Muscle layer of duodenum (tissue), 2 donors: ENCODE results near the gene DNM2.

Experiments
- H3K27ac ChIP-seq: one replicate; pipeline ENCODE4 v1.7.0; 2013; ENCODE audit warnings: mild to moderate bottlenecking, low read length
- H3K27me3 ChIP-seq: one replicate; pipeline ENCODE4 v1.7.0; 2013; ENCODE audit warnings: low read depth, mild to moderate bottlenecking, control low read depth, low read length
- H3K36me3 ChIP-seq, 2 donors: one replicate each; pipeline ENCODE4 v1.7.0; 2013; ENCODE audit warnings: low read length in 2 of 2, control low read depth in 1 of 2, mild to moderate bottlenecking in 1 of 2; ENCODE audit not compliant: insufficient read depth in 2 of 2, control insufficient read depth in 1 of 2
- H3K4me1 ChIP-seq, 2 donors: one replicate each; pipeline ENCODE4 v1.7.0; 2013; ENCODE audit warnings: low read length in 2 of 2, mild to moderate bottlenecking in 2 of 2, control low read depth in 1 of 2, moderate library complexity in 1 of 2; ENCODE audit not compliant: insufficient read depth in 2 of 2, control insufficient read depth in 1 of 2
- H3K4me3 ChIP-seq, 2 donors: one replicate each; pipeline ENCODE4 v1.7.0; 2013; ENCODE audit warnings: low read length in 2 of 2, low read depth in 1 of 2, mild to moderate bottlenecking in 1 of 2
- H3K9me3 ChIP-seq, 2 donors: one replicate each; pipeline ENCODE4 v1.7.0; 2013; ENCODE audit warnings: low read length in 2 of 2, control low read depth in 1 of 2, mild to moderate bottlenecking in 1 of 2; ENCODE audit not compliant: control insufficient read depth in 1 of 2
- donor health status: healthy.

Gene DNM2

DNA sequence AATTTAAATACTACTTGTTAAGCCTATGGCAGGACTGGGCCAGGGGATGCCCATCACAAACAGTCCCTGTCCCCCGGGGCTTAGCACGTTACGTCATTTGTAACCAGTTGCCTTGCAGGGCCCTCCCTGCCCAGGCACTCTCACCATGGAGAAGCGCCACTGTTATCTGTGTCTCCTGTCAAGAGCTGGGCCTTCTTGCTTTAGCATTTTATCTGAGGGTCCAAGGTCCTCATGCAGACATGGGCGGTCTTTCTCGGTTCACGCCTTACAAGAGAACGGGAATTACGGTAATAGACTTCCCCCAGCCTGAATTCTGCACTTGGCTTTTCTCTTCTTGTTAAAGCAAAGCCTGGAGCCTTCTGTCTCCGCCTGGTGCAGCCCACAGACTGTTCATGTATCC is 72.0 kb downstream of the DNM2 start:
- Histone ChIP-seq H3K27ac (no peak overlapping the region), H3K4me3 (no peak overlapping the region), H3K4me1 (no peaks in the 10 kb centered on the region), H3K36me3 (peaks cover 45 to 79% of the 10 kb centered on the region in 2 donors), H3K27me3 (no peaks in the 10 kb centered on the region), H3K9me3 (no peaks in the 10 kb centered on the region)

DNA sequence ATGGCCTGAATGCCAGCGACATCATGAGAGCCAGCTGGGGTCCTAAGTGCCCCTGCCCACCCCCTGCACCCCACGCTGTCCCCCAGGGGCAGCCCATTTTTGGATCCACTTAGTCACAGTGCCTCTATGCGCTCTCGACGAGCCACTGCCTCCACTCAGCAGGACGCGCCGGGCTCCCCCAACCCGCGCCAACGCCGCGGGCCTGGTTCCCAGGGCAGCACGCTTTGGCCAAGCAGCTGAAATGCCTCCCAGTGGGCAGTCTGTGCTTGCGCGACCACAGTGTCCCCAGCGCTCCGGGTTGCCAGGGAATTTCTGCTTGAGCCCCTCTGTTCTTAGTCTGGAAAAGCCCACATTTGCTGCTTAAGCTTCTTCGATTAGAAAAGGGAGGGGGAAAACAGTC is 78.8 kb downstream of the DNM2 start:
- no peak overlapping the region for H3K4me3 ChIP-seq
- peaks cover 56 to 65% of the 10 kb centered on the region in 2 donors for H3K36me3 ChIP-seq
- H3K27me3 ChIP-seq, result no peaks in the 10 kb centered on the region
- peaks cover 0 to 6% of the 10 kb centered on the region in 2 donors for H3K4me1 ChIP-seq
- no peaks in the 10 kb centered on the region for H3K9me3 ChIP-seq
- no peak overlapping the region for H3K27ac ChIP-seq

DNA sequence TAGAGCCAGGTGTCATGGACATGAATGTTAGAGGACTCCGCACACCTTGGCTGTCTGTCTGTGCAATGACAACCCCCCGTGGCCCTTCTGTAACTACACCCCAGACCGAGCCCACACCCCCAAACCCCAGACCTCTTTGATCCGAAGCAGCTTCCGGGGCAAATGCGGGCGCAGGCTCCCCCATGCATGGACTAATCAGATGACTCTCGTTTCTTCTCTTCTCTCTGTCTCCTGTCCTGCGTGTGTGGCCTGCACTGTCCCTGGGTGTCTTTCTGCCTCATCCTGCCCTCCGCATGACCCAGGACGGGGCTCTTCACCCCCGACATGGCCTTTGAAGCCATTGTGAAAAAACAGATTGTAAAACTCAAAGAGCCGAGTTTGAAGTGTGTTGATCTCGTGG is 79.2 kb downstream of the DNM2 start:
- H3K27ac ChIP-seq, result no peak overlapping the region
- H3K9me3 ChIP-seq, result no peaks in the 10 kb centered on the region
- H3K36me3 ChIP-seq, result peaks cover 53 to 64% of the 10 kb centered on the region in 2 donors
- H3K27me3 ChIP-seq, result no peaks in the 10 kb centered on the region
- H3K4me1 ChIP-seq, result peaks cover 0 to 6% of the 10 kb centered on the region in 2 donors
- H3K4me3 ChIP-seq, result no peak overlapping the region

DNA sequence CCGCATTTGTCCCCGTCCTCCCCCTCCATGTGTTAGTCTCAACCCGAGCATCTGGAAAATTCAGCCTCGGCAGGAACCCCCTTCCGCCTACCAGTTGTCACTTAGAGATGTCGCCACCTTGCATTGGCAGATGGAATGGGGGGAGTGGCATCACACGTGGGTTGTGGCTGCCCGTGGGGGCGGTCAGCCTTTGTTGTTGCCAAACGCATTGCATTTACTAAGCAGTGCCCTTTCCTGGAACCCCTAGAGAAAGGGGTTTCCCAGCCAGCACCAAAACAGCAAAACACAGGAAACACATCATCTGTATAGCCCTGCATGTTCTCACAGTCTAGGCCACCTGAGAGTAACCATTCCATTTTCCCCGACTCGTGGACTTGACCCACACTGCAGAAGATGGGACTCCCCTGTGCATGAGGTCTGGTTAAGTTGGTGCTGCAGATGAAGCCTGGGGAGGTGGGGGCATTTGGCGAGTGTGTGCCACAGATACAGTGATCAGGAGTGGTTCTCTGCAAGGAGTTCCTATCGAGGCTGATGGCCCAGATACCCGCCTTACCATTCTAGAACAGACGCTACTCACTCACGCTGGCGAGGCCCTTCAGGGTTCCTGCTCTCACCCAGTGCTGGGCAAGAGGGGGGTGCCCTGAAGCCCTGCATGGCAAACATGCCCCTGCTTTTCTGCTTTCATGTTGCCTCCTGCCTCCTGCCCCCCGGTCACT is 79.8 kb downstream of the DNM2 start:
- Histone ChIP-seq H3K9me3 (no peaks in the 10 kb centered on the region), H3K36me3 (peaks cover 56 to 69% of the 10 kb centered on the region in 2 donors), H3K4me3 (no peak overlapping the region), H3K27me3 (no peaks in the 10 kb centered on the region), H3K4me1 (peaks cover 0 to 6% of the 10 kb centered on the region in 2 donors), H3K27ac (no peak overlapping the region)

DNA sequence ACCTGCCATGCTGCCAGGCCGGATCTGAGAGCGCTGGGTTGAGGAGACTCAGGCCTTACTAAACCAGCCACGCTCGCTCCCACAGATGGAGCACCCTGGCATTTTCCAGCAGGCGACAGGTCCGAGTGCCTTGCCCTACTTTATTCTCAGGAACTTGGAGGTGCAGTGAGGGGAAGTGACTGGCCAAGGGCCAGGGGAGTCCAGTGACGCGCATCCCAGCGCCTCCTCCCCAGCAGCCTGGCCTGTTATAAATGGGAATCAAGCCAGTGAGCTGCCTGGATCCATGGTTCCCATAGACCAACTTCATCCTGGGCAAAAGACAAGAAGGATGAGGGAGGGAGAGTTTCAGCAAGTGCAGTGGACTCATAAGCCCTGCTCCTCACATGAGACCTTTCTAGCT is 82.6 kb downstream of the DNM2 start:
- peaks cover 57 to 70% of the 10 kb centered on the region in 2 donors for H3K36me3 ChIP-seq
- no peak overlapping the region for H3K27ac ChIP-seq

DNA sequence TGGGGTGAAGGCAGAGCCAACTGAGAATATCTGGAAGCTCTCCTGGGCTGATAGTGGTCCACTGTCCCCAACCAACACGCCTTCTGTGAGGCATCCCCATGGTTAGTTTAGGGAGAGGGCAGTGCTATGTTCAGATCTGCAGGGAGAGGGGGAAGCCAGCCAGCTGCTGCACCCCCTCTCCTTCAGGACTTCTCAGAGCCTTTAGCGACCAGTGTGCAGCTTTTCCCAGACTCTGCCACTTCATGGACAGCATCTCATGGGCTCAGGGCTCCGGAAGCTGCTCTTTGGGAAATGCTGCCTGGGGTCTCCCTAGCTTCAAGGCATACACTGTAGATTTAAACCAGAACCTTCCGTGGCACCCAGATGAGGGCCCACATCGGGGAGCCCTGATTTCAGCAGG is 84.6 kb downstream of the DNM2 start:
- Histone ChIP-seq H3K27me3 (no peaks in the 10 kb centered on the region), H3K9me3 (no peaks in the 10 kb centered on the region), H3K4me3 (no peak overlapping the region), H3K36me3 (peaks cover 47 to 62% of the 10 kb centered on the region in 2 donors), H3K4me1 (peaks cover 0 to 6% of the 10 kb centered on the region in 2 donors), H3K27ac (no peak overlapping the region)

More for the DNA sequence above, 82.6 kb downstream of the DNM2 start:
- no peak overlapping the region for H3K4me3 ChIP-seq
- peaks cover 0 to 6% of the 10 kb centered on the region in 2 donors for H3K4me1 ChIP-seq
- H3K27me3 ChIP-seq, result no peaks in the 10 kb centered on the region
- H3K9me3 ChIP-seq, result no peaks in the 10 kb centered on the region

DNA sequence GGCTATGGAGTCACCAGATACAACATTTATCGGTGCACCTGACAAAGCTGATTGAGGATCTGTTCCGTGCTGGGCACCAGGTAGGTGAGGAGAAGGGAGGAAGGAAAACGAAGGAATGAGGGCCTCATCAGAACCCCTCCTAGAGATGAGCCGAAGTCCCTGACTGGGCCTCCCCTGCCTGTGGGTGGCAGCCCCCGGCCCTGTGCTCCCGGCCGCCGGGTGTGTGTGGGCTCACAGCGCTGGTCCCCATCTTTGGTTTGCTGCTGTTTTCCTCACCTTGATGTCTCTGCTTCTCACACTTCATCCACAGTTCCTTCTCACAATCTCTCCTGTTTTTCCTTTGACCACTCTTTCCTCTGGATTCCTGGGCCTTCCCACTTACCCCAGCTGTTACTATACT is 85.4 kb downstream of the DNM2 start:
- H3K4me1 ChIP-seq, result peaks cover 0 to 6% of the 10 kb centered on the region in 2 donors
- H3K27ac ChIP-seq, result no peak overlapping the region
- peaks cover 44 to 54% of the 10 kb centered on the region in 2 donors for H3K36me3 ChIP-seq
- no peaks in the 10 kb centered on the region for H3K9me3 ChIP-seq
- no peak overlapping the region for H3K4me3 ChIP-seq
- H3K27me3 ChIP-seq, result no peaks in the 10 kb centered on the region

DNA sequence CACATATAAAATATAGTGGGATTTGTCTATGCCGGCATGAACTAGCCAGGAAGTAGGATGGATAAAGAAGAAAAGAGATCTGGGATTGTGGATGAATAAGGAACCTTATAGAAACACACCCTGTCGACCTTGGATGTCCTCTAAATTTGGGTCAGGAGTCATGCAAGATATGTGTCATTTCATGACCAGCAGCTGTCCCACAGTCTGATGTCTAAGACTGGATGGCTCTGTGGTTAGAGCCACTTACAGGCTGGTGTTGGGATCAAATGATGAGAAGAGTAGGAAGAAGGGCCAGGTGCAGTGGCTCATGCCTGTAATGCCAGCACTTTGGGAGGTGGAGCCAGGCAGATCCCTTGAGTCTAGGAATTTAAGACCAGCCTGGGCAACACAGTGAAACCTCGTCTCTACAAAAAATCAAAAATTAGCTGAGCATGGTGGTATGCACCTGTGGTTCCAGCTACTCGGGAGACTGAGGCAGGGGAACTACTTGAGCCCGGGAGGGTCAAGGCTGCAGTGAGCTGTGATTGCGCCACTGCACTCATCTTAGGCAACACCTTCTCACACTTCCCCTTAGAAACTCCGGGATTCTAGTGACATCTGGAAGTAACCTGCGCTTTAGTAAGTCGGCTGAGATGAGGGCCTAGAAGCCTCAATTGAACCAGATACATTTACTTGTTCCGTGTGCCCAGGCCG is 87.3 kb downstream of the DNM2 start:
- H3K36me3 ChIP-seq, result peaks cover 43 to 65% of the 10 kb centered on the region in 2 donors
- H3K27ac ChIP-seq, result no peak overlapping the region
- H3K9me3 ChIP-seq, result no peaks in the 10 kb centered on the region
- no peaks in the 10 kb centered on the region for H3K27me3 ChIP-seq
- peaks cover 0 to 2% of the 10 kb centered on the region in 2 donors for H3K4me1 ChIP-seq
- H3K4me3 ChIP-seq, result no peak overlapping the region

DNA sequence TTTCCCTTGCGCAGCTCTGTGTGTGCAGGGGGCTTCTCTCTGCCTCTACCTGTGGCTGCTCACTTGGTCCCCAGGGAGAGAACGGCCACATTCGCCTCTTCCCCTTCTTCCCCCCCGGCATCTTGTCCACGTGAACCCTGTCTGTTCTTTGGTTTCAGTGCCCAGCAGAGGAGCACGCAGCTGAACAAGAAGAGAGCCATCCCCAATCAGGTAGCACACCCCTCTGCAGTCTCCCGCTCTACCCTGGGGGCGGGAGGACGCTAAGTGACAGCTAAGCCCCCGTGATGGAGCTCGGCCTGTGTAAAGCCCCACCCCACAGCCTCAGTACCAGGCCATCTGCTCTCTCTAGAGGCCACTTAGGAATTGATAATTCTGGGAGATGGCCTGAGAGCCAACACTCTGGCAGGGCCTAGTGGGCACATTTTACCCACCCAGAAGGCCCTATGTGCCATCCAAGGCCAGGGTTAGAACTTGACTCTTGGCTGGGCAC is 87.9 kb downstream of the DNM2 start:
- no peaks in the 10 kb centered on the region for H3K27me3 ChIP-seq
- no peak overlapping the region for H3K27ac ChIP-seq
- no peaks in the 10 kb centered on the region for H3K4me1 ChIP-seq
- no peaks in the 10 kb centered on the region for H3K9me3 ChIP-seq
- H3K36me3 ChIP-seq, result peaks cover 41 to 68% of the 10 kb centered on the region in 2 donors
- no peak overlapping the region for H3K4me3 ChIP-seq

DNA sequence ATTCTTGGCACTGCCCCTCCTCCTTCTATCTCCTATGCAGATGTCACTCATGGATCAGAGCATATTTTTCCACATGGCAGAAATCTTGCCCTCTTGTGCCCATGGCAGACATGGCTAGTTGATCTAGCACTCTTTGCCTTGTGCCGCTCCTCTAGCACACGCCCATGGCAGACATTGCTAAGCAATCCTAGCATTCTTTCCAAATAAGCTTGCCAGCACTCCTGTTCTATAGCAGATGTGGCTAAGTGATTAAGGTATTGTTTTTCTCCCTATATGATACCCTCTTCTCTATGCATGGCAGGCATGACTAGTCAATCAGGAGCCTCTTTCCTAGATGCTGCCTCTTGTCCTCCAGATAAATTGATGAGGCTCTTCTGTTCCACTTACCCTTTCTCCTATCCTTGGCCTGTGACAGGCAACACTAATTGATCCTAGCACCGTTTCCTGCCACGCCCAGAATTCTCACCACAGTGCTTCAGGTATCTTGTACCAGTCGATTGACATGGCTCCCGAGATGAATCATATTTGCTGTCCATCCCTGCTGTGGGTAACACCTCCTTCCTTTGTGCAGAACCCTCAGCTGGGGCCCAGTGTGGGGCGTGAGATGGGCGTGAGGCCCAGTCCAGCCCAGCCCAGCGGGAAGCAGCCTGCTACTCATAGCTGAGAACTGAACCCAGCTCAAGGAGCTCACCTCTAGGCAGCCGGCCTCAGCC is 91.2 kb downstream of the DNM2 start:
- no peaks in the 10 kb centered on the region for H3K27me3 ChIP-seq
- H3K9me3 ChIP-seq, result no peaks in the 10 kb centered on the region
- H3K36me3 ChIP-seq, result peaks cover 29 to 68% of the 10 kb centered on the region in 2 donors
- H3K4me1 ChIP-seq, result no peaks in the 10 kb centered on the region
- no peak overlapping the region for H3K4me3 ChIP-seq
- H3K27ac ChIP-seq, result no peak overlapping the region

DNA sequence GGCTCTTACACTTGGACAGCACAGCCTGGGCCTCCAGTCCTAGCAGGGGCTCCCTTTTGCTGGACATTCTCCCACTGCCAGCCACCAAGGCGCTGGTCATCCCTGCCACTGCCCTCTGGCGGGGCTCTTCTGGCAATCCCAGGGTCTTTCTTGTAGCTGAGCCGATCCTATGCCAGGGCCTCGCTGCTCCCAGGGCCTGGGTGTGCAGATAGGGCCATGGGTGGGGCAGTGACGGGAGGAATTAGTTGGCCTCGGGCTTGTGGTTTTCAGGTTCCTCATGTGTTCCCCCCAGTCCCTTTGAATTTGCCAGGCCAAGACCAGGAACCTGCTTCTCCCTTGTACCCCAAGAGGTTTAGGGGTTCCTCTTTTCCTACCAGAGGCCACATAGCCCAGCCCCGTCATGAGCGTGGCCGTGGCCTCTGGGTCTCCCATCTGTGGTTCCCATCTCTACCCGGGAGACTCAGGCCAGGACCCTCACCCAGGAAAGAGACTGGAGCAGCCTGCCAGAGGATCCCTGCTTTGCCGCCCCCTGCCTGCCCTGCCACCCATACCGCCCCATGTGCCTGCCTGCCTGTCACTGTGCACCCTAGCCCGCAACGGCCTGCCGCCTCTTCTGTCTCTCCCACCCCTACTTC is 91.9 kb downstream of the DNM2 start:
- no peaks in the 10 kb centered on the region for H3K27me3 ChIP-seq
- peaks cover 31 to 66% of the 10 kb centered on the region in 2 donors for H3K36me3 ChIP-seq
- no peaks in the 10 kb centered on the region for H3K4me1 ChIP-seq
- H3K4me3 ChIP-seq, result no peak overlapping the region
- H3K9me3 ChIP-seq, result no peaks in the 10 kb centered on the region
- H3K27ac ChIP-seq, result no peak overlapping the region
